Measurements from ENCODE around the gene SRSF5.
"Not testable (repeated sequence)": the region's sequence is repeated elsewhere in the genome, so short reads cannot be mapped to it uniquely, and the experiment has no call there.

The SRSF5 gene

DNA sequence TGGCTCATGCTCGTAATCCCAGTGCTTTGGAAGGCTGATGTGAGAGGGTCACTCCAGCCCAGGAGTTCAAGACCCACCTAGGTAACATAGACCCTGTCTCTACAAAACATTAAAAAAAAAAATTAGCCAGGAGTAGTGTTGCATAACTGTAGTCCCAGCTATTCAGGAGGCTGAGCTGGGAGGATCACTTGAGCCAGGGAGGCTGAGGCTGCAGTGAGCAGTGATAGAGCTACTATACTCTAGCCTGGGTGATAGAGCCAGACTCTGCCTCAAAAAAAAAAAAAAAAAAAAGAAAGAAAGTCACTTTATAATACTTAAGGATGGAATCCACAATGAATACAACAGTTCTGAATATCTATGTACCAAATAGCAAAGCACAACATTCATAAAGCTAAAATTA, 40.2 kb downstream of the SRSF5 start:
- no peak for DNase-seq (ENCODE audit: low spot score)
- FAIRE-seq = no peak

DNA sequence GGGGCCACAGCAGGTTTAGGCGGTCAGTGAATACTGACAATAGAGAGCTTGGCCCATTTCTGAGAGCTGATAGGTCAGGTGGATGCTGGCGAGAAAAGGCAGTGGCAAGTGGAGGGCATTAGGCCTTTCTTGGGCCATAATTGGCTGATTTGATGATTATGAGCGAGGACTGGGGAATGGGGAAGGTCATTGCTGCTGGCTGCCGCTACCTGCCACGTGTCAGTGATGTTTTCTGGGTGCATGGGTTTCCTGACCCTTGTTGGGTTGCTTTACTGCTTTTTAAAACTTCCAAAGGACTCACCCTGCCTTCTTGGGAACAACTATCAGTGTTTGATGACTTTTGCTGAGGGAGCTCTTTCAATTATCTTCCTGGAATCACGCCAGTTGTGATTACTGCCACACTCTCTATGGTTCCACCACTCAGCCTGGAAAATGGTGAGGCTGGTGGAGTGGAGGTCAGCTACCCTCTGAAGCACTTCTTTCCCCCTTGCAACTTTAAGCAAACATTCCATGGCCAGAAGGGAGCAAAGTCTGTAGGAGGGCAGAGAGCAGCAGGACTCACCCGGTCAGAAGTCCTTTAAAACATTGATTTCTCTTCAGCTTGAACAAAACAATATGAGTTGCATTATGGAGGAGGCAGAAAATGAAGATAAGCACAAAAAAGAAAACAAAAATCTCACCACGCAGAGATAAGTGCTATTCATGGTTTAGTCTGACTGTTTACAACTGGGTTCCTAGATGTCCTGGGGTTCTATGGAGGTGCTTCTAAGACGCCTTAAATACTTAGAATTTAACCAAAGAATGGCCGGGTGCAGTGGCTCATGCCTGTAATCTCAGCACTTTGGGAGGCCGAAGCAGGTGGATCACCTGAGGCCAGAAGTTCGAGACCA, 42.2 kb downstream of the SRSF5 start:
- DNase-seq (ENCODE audit: low spot score) (no peak), FAIRE-seq (no peak)

DNA sequence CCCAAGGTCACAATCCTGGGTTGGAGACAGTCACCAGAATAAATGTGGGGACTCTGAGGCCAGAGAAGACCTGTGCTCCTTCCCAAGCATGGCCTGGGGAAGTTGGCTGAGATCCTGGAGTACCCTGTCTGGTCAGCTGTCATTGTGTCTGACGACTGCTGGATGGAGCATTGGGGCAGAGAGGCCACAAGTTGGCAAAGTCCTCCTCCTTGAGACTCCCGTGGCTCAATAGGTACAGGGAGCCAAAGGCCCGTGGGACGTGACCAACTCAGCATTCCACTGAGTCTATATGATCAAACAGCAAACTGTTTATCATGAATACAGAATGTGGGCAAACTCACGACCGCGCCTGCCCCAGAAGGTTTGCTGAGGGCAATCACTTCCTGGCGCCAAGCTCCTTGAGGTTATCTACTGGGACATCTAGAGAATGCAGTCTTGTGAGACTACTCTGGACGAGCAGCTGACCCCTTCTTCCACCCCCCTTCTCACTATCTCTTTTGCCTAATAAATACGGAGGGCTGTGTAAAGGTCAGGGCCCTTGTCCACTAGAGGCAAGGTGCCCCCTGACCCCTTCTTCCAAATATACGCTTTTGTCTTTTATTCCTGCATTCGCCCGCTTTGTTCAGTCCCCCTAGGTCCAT, 44.4 kb downstream of the SRSF5 start:
- FAIRE-seq (no peak), DNase-seq (ENCODE audit: low spot score) (no peak)

- no peak for DNase-seq (ENCODE audit: low spot score)
- no peak for FAIRE-seq
Measured at GRCh38 chr14:69811868-69812252, 44.9 kb downstream of the SRSF5 start.

GRCh38 chr14:69812711-69813110, 45.8 kb downstream of the SRSF5 start:
- FAIRE-seq = no peak

DNA sequence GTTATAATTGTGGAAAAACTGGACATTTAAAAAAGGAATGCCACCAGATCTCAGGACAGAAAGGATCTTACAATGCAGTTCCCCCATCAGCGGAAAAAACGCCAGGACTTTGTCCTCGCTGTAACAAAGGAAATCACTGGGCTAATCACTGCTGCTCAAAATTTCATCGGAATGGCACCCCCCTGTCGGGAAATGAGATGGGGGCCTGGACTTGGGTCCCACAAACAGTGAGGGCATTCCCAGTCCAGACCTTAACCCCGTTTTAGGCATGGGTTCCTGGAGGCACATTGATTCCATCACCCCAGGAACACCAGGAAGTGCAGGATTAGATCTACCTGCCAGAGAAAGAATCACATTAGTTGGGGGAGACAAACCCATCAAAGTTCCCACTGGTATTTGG, 46.4 kb downstream of the SRSF5 start:
- FAIRE-seq; DNase-seq (ENCODE audit: low spot score): not testable (repeated sequence)

More at GRCh38 chr14:69812711-69813110, 45.8 kb downstream of the SRSF5 start:
- DNase-seq (ENCODE audit: low spot score) = no peak

DNA sequence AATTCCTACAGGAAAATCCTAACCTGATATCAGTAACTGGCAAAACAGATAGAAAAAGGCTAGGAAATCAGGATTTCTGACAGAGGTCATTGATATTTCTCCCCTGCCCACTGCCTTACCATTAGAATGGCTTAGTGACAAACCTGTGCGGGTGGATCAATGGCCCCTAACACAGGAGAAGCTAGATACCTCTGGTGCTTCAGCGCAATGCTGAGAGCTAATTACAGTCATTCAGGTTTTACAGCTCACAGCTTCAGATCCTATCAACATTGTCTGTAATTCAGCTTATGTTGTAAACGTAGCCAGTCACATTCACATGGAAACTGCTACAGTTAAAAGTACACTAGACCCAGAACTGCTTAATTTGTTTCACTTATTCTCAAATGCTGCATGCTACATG, 47.5 kb downstream of the SRSF5 start:
- DNase-seq (ENCODE audit: low spot score) = no peak

GRCh38 chr14:69815556-69815955, 48.6 kb downstream of the SRSF5 start:
- DNase-seq (ENCODE audit: low spot score) (no peak), FAIRE-seq (no peak)

More for the DNA sequence above, 47.5 kb downstream of the SRSF5 start:
- FAIRE-seq = no peak

DNA sequence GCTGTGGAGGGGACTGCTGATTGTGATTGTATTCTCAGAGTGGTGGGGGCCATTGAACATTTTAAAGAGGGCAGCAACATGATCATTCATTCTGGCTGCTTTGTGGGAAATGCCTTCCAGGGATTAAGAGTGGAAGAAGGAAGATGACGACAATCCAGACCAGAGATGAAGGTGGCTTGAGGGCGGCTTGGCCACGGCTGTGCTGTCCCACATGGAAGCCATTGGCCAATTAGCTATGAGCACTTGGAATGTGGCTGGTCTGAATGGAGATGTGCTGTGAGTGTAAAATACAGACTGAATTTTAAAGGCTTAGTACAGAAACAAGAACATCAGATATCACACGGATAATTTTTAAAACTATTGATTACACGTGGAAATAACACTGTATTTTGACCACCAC, 49.3 kb downstream of the SRSF5 start:
- FAIRE-seq = no peak
- DNase-seq (ENCODE audit: low spot score) = no peak

DNA sequence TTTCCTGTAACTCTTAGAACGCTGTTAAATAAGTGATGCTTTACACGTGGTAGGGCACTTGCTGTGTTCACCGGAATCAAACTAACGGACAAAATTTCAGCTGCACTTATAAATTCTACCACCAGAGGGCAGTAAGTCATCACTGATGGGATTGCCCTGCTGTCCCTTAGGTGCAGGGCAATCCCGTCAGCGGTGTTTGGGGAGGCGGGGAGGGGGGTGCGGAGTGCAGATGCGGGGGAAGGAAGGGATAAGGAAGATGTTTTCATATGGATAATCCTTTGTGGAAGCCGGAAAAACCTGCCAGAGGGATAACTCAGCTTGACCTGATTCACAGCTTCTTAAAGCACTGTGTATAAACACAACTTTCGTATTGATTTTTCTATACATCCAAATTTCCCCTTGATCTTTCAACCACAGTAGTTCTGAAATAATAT, 51.8 kb downstream of the SRSF5 start:
- no peak for FAIRE-seq
- peak; percentile 32 for DNase-seq (ENCODE audit: low spot score)

DNA sequence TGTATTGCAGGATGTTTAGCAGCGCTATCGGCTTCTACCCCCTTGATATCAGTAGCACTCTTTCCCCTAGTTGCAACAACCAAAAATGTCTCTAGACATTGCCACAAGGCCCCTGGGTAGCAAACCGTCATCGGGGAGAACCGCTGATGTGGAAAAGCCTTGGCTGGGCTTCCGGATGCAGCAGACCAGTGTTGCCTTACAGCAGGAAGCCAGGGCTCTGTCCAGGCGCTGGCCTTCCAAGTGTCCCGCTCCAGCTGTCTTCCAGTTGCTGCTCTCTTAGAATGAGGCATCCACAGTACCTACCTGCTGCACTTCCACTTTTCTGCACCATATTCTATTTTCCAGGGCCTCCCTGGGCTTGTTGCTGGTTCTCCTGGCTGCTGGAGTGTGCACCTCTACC, 52.7 kb downstream of the SRSF5 start:
- DNase-seq (ENCODE audit: low spot score) (no peak), FAIRE-seq (no peak)

GRCh38 chr14:69820991-69821390, 54.0 kb downstream of the SRSF5 start:
- FAIRE-seq = no peak
- DNase-seq (ENCODE audit: low spot score) = no peak
